ENCODE measurements around the gene TRIM10. TPM values are rescaled to one million over a fixed set of nuclear protein-coding genes. Genes with fewer than 3 reads are reported as not detected.
A peak's percentile ranks its signal among the peaks of the same experiment; 100 is the strongest.

The TRIM10 gene
- total RNA-seq, 1 experiment from 2014 or later, result not detected

GRCh38 chr6:30206152-30206551 lies 45.1 kb upstream of the TRIM10 start:
- peaks cover 45% of the 10 kb centered on the region for H3K36me3 Mint-ChIP-seq (ENCODE audit: insufficient read depth, unreplicated experiment)

GRCh38 chr6:30204116-30204515 lies 43.1 kb upstream of the TRIM10 start:
- TF ChIP-seq CTCF (IDR thresholded peaks at IDR 0.05; ENCODE audit: unreplicated experiment), result no peak
- peaks cover 34% of the 10 kb centered on the region for H3K4me1 Mint-ChIP-seq (ENCODE audit: insufficient read depth, unreplicated experiment)
- ChIA-PET CTCF (interaction anchor here (0.9 to 1.3 kb wide), 3 partner anchors 9 to 337 kb away, joined by 4 read pairs; partner anchors contain the start of gene TRIM26), POLR2A (interaction anchor here (1.4 to 3.4 kb wide), 2 partner anchors 9 to 130 kb away, joined by 3 to 23 read pairs; partner anchors contain the start of gene TRIM26)
- no peaks in the 10 kb centered on the region for H3K9me3 Mint-ChIP-seq (ENCODE audit: unreplicated experiment)
- no peak overlapping the region for H3K27ac Mint-ChIP-seq (ENCODE audit: low read depth, unreplicated experiment)
- H3K36me3 Mint-ChIP-seq (ENCODE audit: insufficient read depth, unreplicated experiment), result peaks cover 47% of the 10 kb centered on the region
- DNase-seq (ENCODE audit: unreplicated experiment), result no peak
- H3K4me3 Mint-ChIP-seq (ENCODE audit: unreplicated experiment), result no peak overlapping the region
- no TSS peak for BruUV-seq (replicated peaks)
- intact Hi-C loops (cut with micrococcal nuclease), result no loop called here
- no peaks in the 10 kb centered on the region for H3K27me3 Mint-ChIP-seq (ENCODE audit: insufficient read depth, unreplicated experiment)

More at GRCh38 chr6:30206152-30206551, 45.1 kb upstream of the TRIM10 start:
- BruUV-seq (replicated peaks), result no TSS peak
- no peaks in the 10 kb centered on the region for H3K9me3 Mint-ChIP-seq (ENCODE audit: unreplicated experiment)
- no peak for TF ChIP-seq CTCF (IDR thresholded peaks at IDR 0.05; ENCODE audit: unreplicated experiment)
- H3K4me3 Mint-ChIP-seq (ENCODE audit: unreplicated experiment), result no peak overlapping the region
- CTCF ChIA-PET, result interaction anchor here (1.0 to 1.6 kb wide), 3 partner anchors 12 to 75 kb away, joined by 3 to 6 read pairs (median 4); no protein-coding TSS in a partner anchor
- POLR2A ChIA-PET, result interaction anchor here (0.7 to 3.4 kb wide), 12 partner anchors 7 to 997 kb away, joined by 3 to 23 read pairs (median 6); partner anchors contain the start of genes POLR1H, PPP1R11, TRIM26 and TRIM39
- intact Hi-C loops (cut with micrococcal nuclease), result no loop called here
- DNase-seq (ENCODE audit: unreplicated experiment), result no peak
- no peaks in the 10 kb centered on the region for H3K27me3 Mint-ChIP-seq (ENCODE audit: insufficient read depth, unreplicated experiment)
- H3K27ac Mint-ChIP-seq (ENCODE audit: low read depth, unreplicated experiment), result peak overlapping the region; percentile 36
- peaks cover 47% of the 10 kb centered on the region for H3K4me1 Mint-ChIP-seq (ENCODE audit: insufficient read depth, unreplicated experiment)

GRCh38 chr6:30202366-30202765 lies 41.4 kb upstream of the TRIM10 start:
- intact Hi-C loops (cut with micrococcal nuclease), result no loop called here
- TF ChIP-seq CTCF (IDR thresholded peaks at IDR 0.05; ENCODE audit: unreplicated experiment), result no peak
- H3K27ac Mint-ChIP-seq (ENCODE audit: low read depth, unreplicated experiment), result no peak overlapping the region
- H3K9me3 Mint-ChIP-seq (ENCODE audit: unreplicated experiment), result no peaks in the 10 kb centered on the region
- ChIA-PET CTCF (no interaction called here), POLR2A (interaction anchor here (1.0 to 1.7 kb wide), 6 partner anchors 11 to 141 kb away, joined by 3 to 23 read pairs (median 3); partner anchors contain the start of genes POLR1H, TRIM26 and TRIM39)
- no peak overlapping the region for H3K4me3 Mint-ChIP-seq (ENCODE audit: unreplicated experiment)
- peaks cover 25% of the 10 kb centered on the region for H3K4me1 Mint-ChIP-seq (ENCODE audit: insufficient read depth, unreplicated experiment)
- no TSS peak for BruUV-seq (replicated peaks)
- H3K36me3 Mint-ChIP-seq (ENCODE audit: insufficient read depth, unreplicated experiment), result peaks cover 51% of the 10 kb centered on the region
- H3K27me3 Mint-ChIP-seq (ENCODE audit: insufficient read depth, unreplicated experiment), result no peaks in the 10 kb centered on the region
- peak; percentile 55 for DNase-seq (ENCODE audit: unreplicated experiment)

- H3K27ac Mint-ChIP-seq (ENCODE audit: low read depth, unreplicated experiment), result peak overlapping the region; percentile 66
- H3K4me3 Mint-ChIP-seq (ENCODE audit: unreplicated experiment), result no peak overlapping the region
- no peak for TF ChIP-seq CTCF (IDR thresholded peaks at IDR 0.05; ENCODE audit: unreplicated experiment)
- no TSS peak for BruUV-seq (replicated peaks)
- H3K27me3 Mint-ChIP-seq (ENCODE audit: insufficient read depth, unreplicated experiment), result no peaks in the 10 kb centered on the region
- H3K9me3 Mint-ChIP-seq (ENCODE audit: unreplicated experiment), result no peaks in the 10 kb centered on the region
- POLR2A ChIA-PET, result interaction anchor here (0.9 to 1.7 kb wide), 5 partner anchors 12 to 139 kb away, joined by 3 to 23 read pairs (median 3); partner anchors contain the start of genes POLR1H and TRIM26
- peaks cover 67% of the 10 kb centered on the region for H3K36me3 Mint-ChIP-seq (ENCODE audit: insufficient read depth, unreplicated experiment)
- CTCF ChIA-PET, result no interaction called here
- peaks cover 11% of the 10 kb centered on the region for H3K4me1 Mint-ChIP-seq (ENCODE audit: insufficient read depth, unreplicated experiment)
- intact Hi-C loops (cut with micrococcal nuclease), result no loop called here
- DNase-seq (ENCODE audit: unreplicated experiment), result no peak
Measured at GRCh38 chr6:30200551-30201281, 39.7 kb upstream of the TRIM10 start.

Measured in MCF 10A (cell line).